ENCODE data around the gene HRAS. TPM values are rescaled to one million over a fixed set of nuclear protein-coding genes. Genes with fewer than 3 reads are reported as not detected.
"Not testable (repeated sequence)": the region's sequence is repeated elsewhere in the genome, so short reads cannot be mapped to it uniquely, and the experiment has no call there.

HRAS gene
- total RNA-seq, 1 experiment from 2014 or later, result 47.9 TPM

DNA sequence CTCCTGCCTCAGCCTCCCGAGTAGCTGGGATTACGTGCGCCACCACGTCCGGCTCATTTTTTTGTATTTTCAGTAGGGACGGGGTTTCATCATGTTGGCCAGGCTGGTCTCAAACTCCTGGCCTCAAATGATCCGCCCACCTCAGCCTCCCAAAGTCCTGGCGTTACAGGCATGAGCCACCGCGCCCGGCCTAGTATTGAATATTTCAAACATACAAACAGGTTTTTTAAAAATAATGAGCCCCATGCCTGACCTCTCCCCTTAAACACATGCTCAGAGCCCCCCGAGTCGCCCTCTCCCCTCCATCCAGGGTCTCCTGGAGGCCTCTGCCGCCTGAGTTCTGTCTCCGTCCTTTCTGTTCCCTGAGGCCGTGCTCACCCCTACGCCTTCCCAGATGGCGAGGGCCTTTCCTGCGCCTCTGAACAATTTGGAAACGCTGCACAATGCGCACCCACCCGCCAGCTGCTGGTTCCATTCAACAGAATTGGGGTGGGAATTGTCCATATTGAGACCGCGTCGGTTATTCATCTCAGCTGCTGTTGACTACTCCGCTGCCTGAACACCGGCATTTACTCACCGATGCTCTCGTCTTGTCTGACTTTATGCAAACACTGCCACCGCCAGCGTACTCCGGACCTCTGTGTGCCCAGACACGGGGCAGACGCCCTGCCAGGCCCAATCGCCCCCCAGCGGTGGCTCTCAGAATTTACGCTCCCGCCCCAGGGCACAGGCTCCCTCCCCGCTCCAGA, 14.8 kb downstream of the HRAS start:
- no peak for DNase-seq
- BruUV-seq (replicated peaks), result no TSS peak
- intact Hi-C loops (cut with micrococcal nuclease; ENCODE audit: unreplicated experiment), result no loop called here
- Mint-ChIP-seq H3K27ac (ENCODE audit: unreplicated experiment) (no peak overlapping the region), H3K27me3 (ENCODE audit: unreplicated experiment) (no peaks in the 10 kb centered on the region), H3K9me3 (ENCODE audit: low read depth, unreplicated experiment) (peaks cover 2% of the 10 kb centered on the region), H3K36me3 (ENCODE audit: insufficient read depth, unreplicated experiment) (peaks cover 15% of the 10 kb centered on the region), H3K4me1 (ENCODE audit: low read depth, unreplicated experiment) (no peaks in the 10 kb centered on the region), H3K4me3 (ENCODE audit: low read depth, unreplicated experiment) (no peak overlapping the region)
- TF ChIP-seq, protein P1, sequence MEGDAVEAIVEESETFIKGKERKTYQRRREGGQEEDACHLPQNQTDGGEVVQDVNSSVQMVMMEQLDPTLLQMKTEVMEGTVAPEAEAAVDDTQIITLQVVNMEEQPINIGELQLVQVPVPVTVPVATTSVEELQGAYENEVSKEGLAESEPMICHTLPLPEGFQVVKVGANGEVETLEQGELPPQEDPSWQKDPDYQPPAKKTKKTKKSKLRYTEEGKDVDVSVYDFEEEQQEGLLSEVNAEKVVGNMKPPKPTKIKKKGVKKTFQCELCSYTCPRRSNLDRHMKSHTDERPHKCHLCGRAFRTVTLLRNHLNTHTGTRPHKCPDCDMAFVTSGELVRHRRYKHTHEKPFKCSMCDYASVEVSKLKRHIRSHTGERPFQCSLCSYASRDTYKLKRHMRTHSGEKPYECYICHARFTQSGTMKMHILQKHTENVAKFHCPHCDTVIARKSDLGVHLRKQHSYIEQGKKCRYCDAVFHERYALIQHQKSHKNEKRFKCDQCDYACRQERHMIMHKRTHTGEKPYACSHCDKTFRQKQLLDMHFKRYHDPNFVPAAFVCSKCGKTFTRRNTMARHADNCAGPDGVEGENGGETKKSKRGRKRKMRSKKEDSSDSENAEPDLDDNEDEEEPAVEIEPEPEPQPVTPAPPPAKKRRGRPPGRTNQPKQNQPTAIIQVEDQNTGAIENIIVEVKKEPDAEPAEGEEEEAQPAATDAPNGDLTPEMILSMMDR (IDR thresholded peaks at IDR 0.05; ENCODE audit: unreplicated experiment), result no peak
- CTCF ChIA-PET, result no interaction called here

DNA sequence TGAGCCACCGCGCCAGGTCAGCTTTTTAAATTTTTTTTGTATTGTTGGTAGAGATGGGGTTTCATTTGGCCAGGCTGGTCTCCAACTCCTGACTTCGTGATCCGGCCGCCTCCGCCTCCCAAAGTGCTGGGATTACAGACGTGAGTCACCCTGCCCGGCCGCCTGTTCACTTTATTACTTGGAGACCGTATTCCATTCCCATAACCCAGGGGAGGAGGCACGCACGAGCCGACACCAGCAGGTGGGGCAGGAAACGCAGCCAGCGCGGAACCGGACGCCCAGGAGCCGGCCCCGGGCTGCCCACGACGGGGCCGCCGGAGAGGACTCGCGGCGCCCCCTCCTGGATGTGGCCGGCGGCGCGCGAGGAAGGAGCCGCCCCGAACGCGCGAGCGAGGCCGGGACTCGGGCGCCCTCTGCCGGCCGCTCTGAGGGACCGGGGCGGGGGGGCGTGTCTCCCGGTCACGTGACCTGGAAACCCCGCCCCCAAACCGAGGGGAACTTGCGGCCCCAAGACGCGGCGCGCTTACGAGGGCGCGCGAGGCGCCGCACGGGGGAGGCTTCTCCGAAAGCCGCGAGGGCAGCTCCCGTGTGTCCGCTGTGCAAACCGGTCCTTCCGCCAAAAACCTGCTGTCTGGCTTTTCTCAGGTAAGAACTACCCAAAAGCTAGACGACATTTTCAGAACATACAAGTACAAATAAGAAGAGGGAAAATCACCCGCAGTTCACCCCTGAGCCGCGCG, 16.7 kb downstream of the HRAS start:
- Mint-ChIP-seq H3K4me1 (ENCODE audit: low read depth, unreplicated experiment) (no peaks in the 10 kb centered on the region), H3K4me3 (ENCODE audit: low read depth, unreplicated experiment) (peak overlapping the region; percentile 30), H3K9me3 (ENCODE audit: low read depth, unreplicated experiment) (no peaks in the 10 kb centered on the region), H3K36me3 (ENCODE audit: insufficient read depth, unreplicated experiment) (peaks cover 21% of the 10 kb centered on the region), H3K27me3 (ENCODE audit: unreplicated experiment) (no peaks in the 10 kb centered on the region), H3K27ac (ENCODE audit: unreplicated experiment) (peak overlapping the region; percentile 31)
- intact Hi-C loops (cut with micrococcal nuclease; ENCODE audit: unreplicated experiment), result loop anchor here (5.0 to 10.0 kb wide), 2 partner anchors 161 to 314 kb away; partner anchors contain the start of genes BET1L and RIC8A
- TF ChIP-seq, protein P1 (IDR thresholded peaks at IDR 0.05; ENCODE audit: unreplicated experiment), result peak; percentile 94
- no TSS peak for BruUV-seq (replicated peaks)
- CTCF ChIA-PET, result interaction anchor here (0.6 to 0.7 kb wide), 4 partner anchors 12 to 303 kb away, joined by 3 to 6 read pairs (median 3); partner anchors contain the start of gene HRAS
- DNase-seq, result peak; percentile 93

DNA sequence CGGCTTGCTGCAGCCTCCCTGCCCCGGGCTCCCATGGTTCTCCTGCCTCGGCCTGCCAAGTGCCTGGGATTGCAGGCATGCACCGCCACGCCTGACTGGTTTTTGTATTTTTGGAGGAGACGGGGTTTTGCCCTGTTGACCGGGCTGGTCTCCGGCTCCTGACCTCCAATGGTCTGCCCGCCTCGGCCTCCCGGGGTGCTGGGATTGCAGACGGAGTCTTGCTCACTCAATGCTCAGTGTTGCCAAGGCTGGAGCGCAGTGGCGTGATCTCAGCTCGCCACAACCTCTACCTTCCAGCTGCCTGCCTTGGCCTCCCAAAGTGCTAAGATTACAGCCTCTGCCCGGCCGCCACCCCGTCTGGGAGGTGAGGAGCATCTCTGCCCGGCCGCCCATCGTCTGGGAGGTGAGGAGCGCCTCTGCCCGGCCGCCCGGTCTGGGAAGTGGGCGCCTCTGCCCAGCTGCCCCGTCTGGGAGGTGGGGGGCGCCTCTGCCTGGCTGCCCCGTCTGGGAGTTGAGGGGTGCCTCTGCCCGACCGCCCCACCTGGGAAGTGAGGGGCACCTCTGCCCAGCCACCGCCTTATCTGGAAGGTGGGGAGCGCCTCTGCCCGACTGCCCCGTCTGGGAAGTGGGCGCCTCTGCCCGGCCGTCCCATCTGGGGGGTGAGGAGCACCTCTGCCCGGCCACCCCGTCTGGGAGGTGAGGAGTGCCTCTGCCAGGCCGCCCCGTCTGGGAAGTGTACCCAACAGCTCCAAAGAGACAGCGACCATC, 18.3 kb downstream of the HRAS start:
- H3K4me3 Mint-ChIP-seq (ENCODE audit: low read depth, unreplicated experiment); H3K27ac Mint-ChIP-seq (ENCODE audit: unreplicated experiment); H3K9me3 Mint-ChIP-seq (ENCODE audit: low read depth, unreplicated experiment); H3K4me1 Mint-ChIP-seq (ENCODE audit: low read depth, unreplicated experiment); CTCF ChIA-PET; DNase-seq; BruUV-seq (replicated peaks); H3K27me3 Mint-ChIP-seq (ENCODE audit: unreplicated experiment): not testable (repeated sequence)
- intact Hi-C loops (cut with micrococcal nuclease; ENCODE audit: unreplicated experiment), result loop anchor here (5.0 to 10.0 kb wide), 2 partner anchors 160 to 312 kb away; partner anchors contain the start of genes BET1L and RIC8A
- peaks cover 27% of the 10 kb centered on the region for H3K36me3 Mint-ChIP-seq (ENCODE audit: insufficient read depth, unreplicated experiment)

DNA sequence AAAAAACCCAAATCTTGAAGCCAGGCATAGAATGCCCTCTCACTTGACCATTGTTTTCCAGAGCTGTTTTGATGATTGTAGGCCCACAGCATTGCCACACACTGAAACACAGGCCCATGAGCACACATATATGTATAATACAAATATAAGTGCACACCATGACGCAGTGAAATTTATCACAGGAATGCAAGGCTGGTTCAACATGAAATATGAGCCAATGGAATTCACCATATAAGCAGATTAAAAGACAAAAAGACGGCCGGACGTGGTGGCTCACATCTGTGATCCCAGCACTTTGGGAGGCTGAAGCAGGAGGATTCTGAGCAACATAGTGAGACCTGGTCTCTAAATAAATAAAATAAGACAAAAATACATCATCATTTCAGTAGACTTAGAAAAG, 19.0 kb downstream of the HRAS start:
- intact Hi-C loops (cut with micrococcal nuclease; ENCODE audit: unreplicated experiment), result loop anchor here (5.0 to 10.0 kb wide), 2 partner anchors 159 to 312 kb away; partner anchors contain the start of genes BET1L and RIC8A
- no TSS peak for BruUV-seq (replicated peaks)
- no peak for DNase-seq
- Mint-ChIP-seq H3K36me3 (ENCODE audit: insufficient read depth, unreplicated experiment) (peaks cover 27% of the 10 kb centered on the region), H3K27ac (ENCODE audit: unreplicated experiment) (no peak overlapping the region), H3K4me1 (ENCODE audit: low read depth, unreplicated experiment) (no peaks in the 10 kb centered on the region), H3K4me3 (ENCODE audit: low read depth, unreplicated experiment) (no peak overlapping the region), H3K9me3 (ENCODE audit: low read depth, unreplicated experiment) (no peaks in the 10 kb centered on the region), H3K27me3 (ENCODE audit: unreplicated experiment) (no peaks in the 10 kb centered on the region)
- CTCF ChIA-PET, result no interaction called here
- TF ChIP-seq, protein P1 (IDR thresholded peaks at IDR 0.05; ENCODE audit: unreplicated experiment), result no peak
